GM21717 (cell line): Measurements from ENCODE around the gene ACADM.
"Not testable (repeated sequence)": the region's sequence is repeated elsewhere in the genome, so short reads cannot be mapped to it uniquely, and the experiment has no call there.

ENCODE experiments used
- ATAC-seq: cut with Tn5 transposase; IDR thresholded peaks from one replicate; pipeline ENCODE4 v1.9.1; 2021; ENCODE audit warnings: mild to moderate bottlenecking, moderate library complexity; ENCODE audit not compliant: unreplicated experiment

The ACADM gene

DNA sequence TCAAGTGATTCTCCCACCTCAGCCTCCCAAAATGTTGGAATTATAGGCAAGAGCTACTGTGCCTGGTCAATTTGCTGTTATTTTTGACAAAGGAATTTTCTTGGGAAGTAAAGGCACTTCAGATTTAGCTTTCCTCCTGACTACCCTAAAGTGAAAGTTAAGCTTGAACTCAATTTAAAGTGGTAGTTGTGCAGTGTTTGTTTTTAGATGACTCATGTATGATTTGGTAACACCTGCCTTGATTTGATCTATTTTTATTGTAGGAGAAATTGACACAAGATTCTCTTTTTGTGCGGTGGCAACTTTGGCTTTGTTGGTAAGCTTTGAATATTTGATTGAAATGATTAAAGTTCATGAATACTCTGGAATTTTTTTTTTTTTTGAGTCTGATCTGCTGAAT is 66.5 kb downstream of the ACADM start:
- ATAC-seq: no peak

- ATAC-seq: no peak
Measured at GRCh38 chr1:75792091-75792490, 67.6 kb downstream of the ACADM start.

GRCh38 chr1:75794382-75794781 is 69.9 kb downstream of the ACADM start:
- no peak for ATAC-seq

DNA sequence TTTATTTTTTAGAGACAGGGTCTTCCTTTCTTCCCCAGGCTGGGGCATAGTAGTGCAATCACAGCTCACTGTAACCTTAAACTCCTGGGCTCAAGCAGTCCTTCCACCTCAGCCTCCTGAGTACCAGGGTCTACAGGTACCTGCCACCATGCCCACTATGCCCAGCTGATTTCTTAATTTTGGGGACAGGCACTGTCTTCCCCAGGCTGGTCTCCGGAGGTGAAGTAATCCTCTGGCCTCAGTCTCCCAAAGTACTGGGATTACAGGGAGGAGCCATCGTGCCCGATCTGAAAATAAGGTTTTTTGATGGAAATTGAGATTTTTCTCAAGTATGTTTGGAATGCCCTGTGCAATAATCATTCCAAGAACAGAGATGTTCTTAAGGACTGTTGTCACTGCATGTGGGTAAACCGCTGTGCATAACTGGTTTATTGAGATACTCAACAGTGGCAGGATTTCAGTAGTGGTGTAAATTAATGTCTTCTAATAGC is 71.2 kb downstream of the ACADM start:
- no peak for ATAC-seq

DNA sequence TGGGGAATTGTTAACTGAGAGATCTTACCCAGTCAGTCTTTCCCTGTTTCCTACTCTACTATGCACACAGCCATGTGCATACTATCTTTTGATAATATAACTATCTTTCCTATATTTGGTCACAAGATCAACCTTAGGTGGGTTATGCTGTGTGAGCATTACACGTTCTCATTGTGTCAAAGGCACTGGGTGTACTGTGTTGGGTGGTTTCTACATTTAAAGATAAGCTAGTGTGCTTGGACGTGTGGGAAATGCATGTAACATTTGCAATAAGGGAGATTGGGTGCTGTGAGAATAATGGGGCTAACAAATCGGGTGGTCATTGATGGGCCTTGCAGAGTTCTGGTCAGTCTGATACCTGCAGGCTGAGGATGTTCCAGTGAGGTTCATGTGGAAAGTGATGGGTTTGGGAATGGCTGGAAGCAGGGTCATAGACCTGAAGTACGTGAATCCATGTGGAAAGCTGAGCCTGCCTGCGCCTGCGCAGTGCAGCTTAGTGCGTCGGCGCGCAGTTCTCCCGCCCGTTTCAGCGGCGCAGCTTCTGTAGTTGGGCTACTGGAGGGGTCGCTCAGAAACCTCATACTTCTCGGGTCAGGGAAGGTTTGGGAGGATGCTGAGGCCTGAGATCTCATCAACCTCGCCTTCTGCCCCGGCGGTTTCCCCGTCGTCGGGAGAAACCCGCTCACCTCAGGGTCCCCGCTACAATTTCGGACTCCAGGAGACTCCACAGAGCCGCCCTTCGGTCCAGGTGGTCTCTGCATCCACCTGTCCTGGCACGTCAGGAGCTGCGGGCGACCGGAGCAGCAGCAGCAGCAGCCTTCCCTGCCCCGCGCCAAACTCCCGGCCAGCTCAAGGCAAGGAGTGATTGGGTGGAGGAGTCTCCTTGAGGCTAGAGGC is 72.1 kb downstream of the ACADM start, which contains the start of gene MSH4:
TSS of gene MSH4 (plus strand) at position 507 of the 897 bp plus-strand sequence. CDS start at position 611, 104 bp downstream.
- ATAC-seq: no peak

DNA sequence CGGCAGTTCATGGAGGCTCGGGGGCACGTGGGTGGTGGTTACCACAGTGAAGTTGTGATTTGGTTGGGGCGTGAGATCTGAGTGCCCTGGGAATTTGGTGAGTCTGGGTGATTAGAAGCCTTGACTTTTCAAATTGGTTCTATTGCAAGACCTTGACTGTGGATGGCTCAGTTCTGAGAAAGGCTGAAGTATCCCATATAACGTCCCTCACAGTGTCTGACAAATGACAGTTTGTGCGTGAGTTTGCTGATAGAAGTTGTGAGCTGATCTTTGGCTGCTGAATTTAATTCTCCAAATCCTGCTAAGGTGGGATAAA is 72.7 kb downstream of the ACADM start:
- no peak for ATAC-seq

DNA sequence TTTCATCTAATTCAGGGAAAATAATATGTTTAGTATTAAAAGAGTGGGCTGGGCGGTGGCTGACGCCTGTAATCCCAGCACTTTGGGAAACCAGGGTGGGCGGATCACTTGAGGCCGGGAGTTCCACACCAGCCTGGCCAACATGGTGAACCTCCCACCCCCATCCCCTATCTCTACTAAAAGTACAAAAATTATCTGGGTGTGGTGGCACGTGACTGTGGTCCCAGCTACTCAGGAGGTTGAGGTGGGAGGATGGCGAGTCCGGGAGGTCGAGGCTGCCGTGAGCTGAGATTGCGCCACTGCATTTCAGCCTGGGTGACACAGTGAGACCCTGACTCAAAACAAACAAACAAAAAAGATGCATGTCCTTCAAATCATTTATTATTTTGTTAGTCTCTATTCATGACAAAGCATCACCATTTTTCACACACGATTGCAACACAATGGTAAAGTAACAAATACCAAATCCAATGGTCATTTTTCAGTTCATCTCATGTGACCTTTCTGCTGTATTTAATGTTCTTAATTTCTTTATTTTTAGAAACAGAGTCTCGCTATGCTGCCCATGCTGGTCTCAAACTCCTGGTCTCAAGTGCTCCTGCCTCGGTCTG is 73.2 kb downstream of the ACADM start:
- ATAC-seq: no peak

DNA sequence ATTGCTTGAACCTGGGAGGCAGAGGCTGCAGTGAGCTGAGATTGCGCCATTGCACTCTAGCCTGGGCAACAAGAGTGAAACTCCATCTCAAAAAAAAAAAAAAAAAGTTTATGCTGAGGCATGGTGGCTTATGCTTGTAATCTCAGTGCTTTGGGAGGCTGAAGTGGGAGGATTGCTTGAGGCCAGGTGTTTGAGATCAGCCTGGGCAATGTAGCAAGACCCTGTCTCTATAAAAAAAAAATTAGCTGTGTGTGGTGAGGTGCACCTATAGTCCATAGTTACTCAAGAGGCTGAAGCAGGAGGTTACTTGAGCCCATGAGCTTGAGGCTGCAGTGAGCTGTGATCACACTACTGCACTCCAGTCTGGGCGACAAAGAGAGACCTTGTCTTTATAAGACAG is 77.0 kb downstream of the ACADM start:
- not testable (repeated sequence) for ATAC-seq

DNA sequence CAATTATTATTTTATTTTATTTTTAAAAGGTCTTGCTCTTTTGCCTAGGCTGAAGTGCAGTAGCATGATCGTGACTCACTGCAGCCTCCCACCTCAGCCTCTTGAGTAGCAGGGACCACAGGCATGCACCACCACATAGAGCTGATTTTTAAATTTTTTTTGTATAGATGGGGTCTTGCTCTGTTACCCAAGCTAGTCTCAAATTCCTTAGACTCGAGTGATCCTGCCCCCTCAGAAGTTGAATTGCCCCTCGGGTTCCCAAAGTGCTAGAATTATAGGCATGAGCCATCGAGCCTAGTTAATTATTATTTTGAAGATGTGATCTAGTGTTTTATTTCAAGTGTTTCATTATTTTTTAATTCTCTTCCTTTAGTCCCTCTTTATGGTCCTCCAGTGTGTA is 84.4 kb downstream of the ACADM start:
- no peak for ATAC-seq

- not testable (repeated sequence) for ATAC-seq
Measured at GRCh38 chr1:75810113-75810512, 85.6 kb downstream of the ACADM start.

GRCh38 chr1:75811211-75811981 is 86.9 kb downstream of the ACADM start:
- ATAC-seq: no peak

GRCh38 chr1:75812065-75812464 is 87.6 kb downstream of the ACADM start:
- ATAC-seq: no peak
